OCI-LY1 (cell line): Measurements from ENCODE around the gene LTA.

Source experiments
- H2AFZ ChIP-seq: fragments of 200-600 bp; sonication (generic), shearing (Covaris generic); 2 replicates; pipeline ENCODE4 v1.6.0; 2014; ENCODE audit warnings: antibody characterized with exemption, mild to moderate bottlenecking, low read length
- H3F3A ChIP-seq: fragments of 200-600 bp; sonication (generic), shearing (Covaris generic); 2 replicates; pipeline ENCODE4 v1.6.0; 2014; ENCODE audit warnings: mild to moderate bottlenecking, antibody characterized with exemption, low read length, moderate library complexity; ENCODE audit not compliant: insufficient read depth
- H3K27ac ChIP-seq: fragments of 200-600 bp; sonication (generic); 2 replicates; pipeline ENCODE4 v1.5.1; 2014; ENCODE audit warnings: low read length, mixed run types, mild to moderate bottlenecking, low read depth; ENCODE audit not compliant: poor library complexity, severe bottlenecking
- H3K27me3 ChIP-seq: fragments of 200-600 bp; sonication (generic); 2 replicates; pipeline ENCODE4 v1.6.0; 2014; ENCODE audit warnings: antibody characterized with exemption, mild to moderate bottlenecking, low read length, moderate library complexity; ENCODE audit not compliant: insufficient read depth
- H3K36me3 ChIP-seq: fragments of 200-600 bp; sonication (generic); 2 replicates; pipeline ENCODE4 v1.6.1; 2014; ENCODE audit warnings: mild to moderate bottlenecking, antibody characterized with exemption, low read length, moderate library complexity, mixed read lengths; ENCODE audit not compliant: insufficient read depth
- H3K4me1 ChIP-seq: fragments of 200-600 bp; sonication (generic); 2 replicates; pipeline ENCODE4 v1.5.1; 2014; ENCODE audit warnings: mild to moderate bottlenecking, low read length, moderate library complexity; ENCODE audit not compliant: insufficient read depth, severe bottlenecking
- H3K4me2 ChIP-seq: fragments of 200-600 bp; sonication (generic), shearing (Covaris generic); 2 replicates; pipeline ENCODE4 v1.6.1; 2014; ENCODE audit warnings: low read length
- H3K4me3 ChIP-seq: fragments of 200-600 bp; sonication (generic); 2 replicates; pipeline ENCODE4 v1.5.1; 2014; ENCODE audit warnings: low read length, low read depth, mild to moderate bottlenecking, mixed read lengths; ENCODE audit not compliant: poor library complexity, severe bottlenecking
- H3K79me2 ChIP-seq: fragments of 200-600 bp; shearing (Covaris generic); 2 replicates; pipeline ENCODE4 v1.6.1; 2016; ENCODE audit warnings: mixed run types, low read length, mixed read lengths; ENCODE audit not compliant: insufficient read depth
- H3K9ac ChIP-seq: fragments of 200-600 bp; sonication (generic), shearing (Covaris generic); 2 replicates; pipeline ENCODE4 v1.6.1; 2014; ENCODE audit warnings: mild to moderate bottlenecking, low read length, mixed read lengths
- H3K9me2 ChIP-seq: fragments of 200-600 bp; sonication (generic), shearing (Covaris generic); 2 replicates; pipeline ENCODE4 v1.6.1; 2014; ENCODE audit warnings: low read depth, mild to moderate bottlenecking, low read length, mixed read lengths
- H3K9me3 ChIP-seq: fragments of 200-600 bp; shearing (Covaris generic); 2 replicates; pipeline ENCODE4 v1.6.1; 2014; ENCODE audit warnings: low read length, mixed read lengths
- H4K20me1 ChIP-seq: fragments of 200-600 bp; sonication (generic), shearing (Covaris generic); 2 replicates; pipeline ENCODE4 v1.6.0; 2016; ENCODE audit warnings: mild to moderate bottlenecking, low read length; ENCODE audit not compliant: insufficient read depth
- EZH2 ChIP-seq: fragments of 200-600 bp; sonication (generic), shearing (Covaris generic); IDR thresholded peaks from 2 replicates; pipeline ENCODE4 v1.8.0; 2017; ENCODE audit warnings: borderline replicate concordance, mixed run types, mild to moderate bottlenecking, antibody characterized with exemption, low read length, moderate library complexity, mixed read lengths
- TF ChIP-seq, protein P1 (sequence below): fragments of 200-600 bp; sonication (generic), shearing (Covaris generic); IDR thresholded peaks from 2 replicates; pipeline ENCODE4 v1.5.1; 2017; ENCODE audit warnings: mild to moderate bottlenecking, antibody characterized with exemption, low read length, moderate library complexity, mixed read lengths

Gene LTA

GRCh38 chr6:31567531-31568370 is 4.3 kb upstream of the LTA start:
- Histone ChIP-seq H3K9me2 (no peaks in the 10 kb centered on the region), H3K4me2 (no peak overlapping the region), H3K9ac (no peak overlapping the region), H4K20me1 (no peaks in the 10 kb centered on the region), H3K4me3 (no peak overlapping the region), H3K27me3 (no peaks in the 10 kb centered on the region), H2AFZ (no peak overlapping the region), H3K4me1 (peaks cover 43% of the 10 kb centered on the region), H3K9me3 (no peaks in the 10 kb centered on the region), H3K79me2 (no peaks in the 10 kb centered on the region), H3K27ac (no peak overlapping the region), H3K36me3 (no peaks in the 10 kb centered on the region), H3F3A (no peaks in the 10 kb centered on the region)
- TF ChIP-seq, protein P1, sequence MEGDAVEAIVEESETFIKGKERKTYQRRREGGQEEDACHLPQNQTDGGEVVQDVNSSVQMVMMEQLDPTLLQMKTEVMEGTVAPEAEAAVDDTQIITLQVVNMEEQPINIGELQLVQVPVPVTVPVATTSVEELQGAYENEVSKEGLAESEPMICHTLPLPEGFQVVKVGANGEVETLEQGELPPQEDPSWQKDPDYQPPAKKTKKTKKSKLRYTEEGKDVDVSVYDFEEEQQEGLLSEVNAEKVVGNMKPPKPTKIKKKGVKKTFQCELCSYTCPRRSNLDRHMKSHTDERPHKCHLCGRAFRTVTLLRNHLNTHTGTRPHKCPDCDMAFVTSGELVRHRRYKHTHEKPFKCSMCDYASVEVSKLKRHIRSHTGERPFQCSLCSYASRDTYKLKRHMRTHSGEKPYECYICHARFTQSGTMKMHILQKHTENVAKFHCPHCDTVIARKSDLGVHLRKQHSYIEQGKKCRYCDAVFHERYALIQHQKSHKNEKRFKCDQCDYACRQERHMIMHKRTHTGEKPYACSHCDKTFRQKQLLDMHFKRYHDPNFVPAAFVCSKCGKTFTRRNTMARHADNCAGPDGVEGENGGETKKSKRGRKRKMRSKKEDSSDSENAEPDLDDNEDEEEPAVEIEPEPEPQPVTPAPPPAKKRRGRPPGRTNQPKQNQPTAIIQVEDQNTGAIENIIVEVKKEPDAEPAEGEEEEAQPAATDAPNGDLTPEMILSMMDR, result no peak
- no peak for TF ChIP-seq EZH2

- no peaks in the 10 kb centered on the region for H3K36me3 ChIP-seq
- TF ChIP-seq, protein P1, result no peak
- TF ChIP-seq EZH2, result no peak
- H3K4me3 ChIP-seq, result no peak overlapping the region
- no peaks in the 10 kb centered on the region for H3K9me2 ChIP-seq
- H3K27ac ChIP-seq, result no peak overlapping the region
- no peaks in the 10 kb centered on the region for H4K20me1 ChIP-seq
- no peak overlapping the region for H2AFZ ChIP-seq
- no peaks in the 10 kb centered on the region for H3K9me3 ChIP-seq
- H3K4me2 ChIP-seq, result 0 out of 2 replicates have a peak overlapping the region, but pooled peaks have one; percentile 18
- H3K9ac ChIP-seq, result no peak overlapping the region
- H3F3A ChIP-seq, result no peaks in the 10 kb centered on the region
- no peaks in the 10 kb centered on the region for H3K27me3 ChIP-seq
- peaks cover 49% of the 10 kb centered on the region for H3K4me1 ChIP-seq
- no peaks in the 10 kb centered on the region for H3K79me2 ChIP-seq
These were observed 3.5 kb upstream of the LTA start for GRCh38 chr6:31568537-31568961.

GRCh38 chr6:31569861-31570536 is 2.1 kb upstream of the LTA start:
- no peaks in the 10 kb centered on the region for H3K27me3 ChIP-seq
- no peak overlapping the region for H3K9ac ChIP-seq
- no peak overlapping the region for H3K27ac ChIP-seq
- no peaks in the 10 kb centered on the region for H3F3A ChIP-seq
- H3K36me3 ChIP-seq, result no peaks in the 10 kb centered on the region
- no peaks in the 10 kb centered on the region for H3K9me3 ChIP-seq
- no peaks in the 10 kb centered on the region for H4K20me1 ChIP-seq
- peaks cover 52% of the 10 kb centered on the region for H3K4me1 ChIP-seq
- no peak for TF ChIP-seq EZH2
- TF ChIP-seq, protein P1, result no peak
- peak overlapping the region; percentile 10; the same call in 1 of the 2 replicates for H3K4me2 ChIP-seq
- no peak overlapping the region for H2AFZ ChIP-seq
- H3K79me2 ChIP-seq, result no peaks in the 10 kb centered on the region
- no peak overlapping the region for H3K4me3 ChIP-seq
- H3K9me2 ChIP-seq, result no peaks in the 10 kb centered on the region
